Glutamatergic neuron (in vitro differentiated cells): ENCODE data around the gene CTDNEP1. TPM values are rescaled to one million over a fixed set of nuclear protein-coding genes. Genes with fewer than 3 reads are reported as not detected.
A peak's percentile ranks its signal among the peaks of the same experiment; 100 is the strongest.

Source experiments
- DNase-seq: peaks from one replicate; pipeline ENCODE4 v3.0.0; 2022
- H3K27ac Mint-ChIP-seq: one replicate; pipeline ENCODE4 v1.8.0; 2020; ENCODE audit warnings: mild to moderate bottlenecking, mixed read lengths, inconsistent platforms; ENCODE audit not compliant: unreplicated experiment
- H3K27me3 Mint-ChIP-seq: one replicate; pipeline ENCODE4 v1.8.0; 2020; ENCODE audit warnings: mild to moderate bottlenecking, moderate library complexity, mixed read lengths, inconsistent platforms; ENCODE audit not compliant: unreplicated experiment
- H3K36me3 Mint-ChIP-seq: one replicate; pipeline ENCODE4 v1.8.0; 2020; ENCODE audit warnings: mild to moderate bottlenecking, mixed read lengths, inconsistent platforms; ENCODE audit not compliant: unreplicated experiment
- H3K4me1 Mint-ChIP-seq: one replicate; pipeline ENCODE4 v1.8.0; 2020; ENCODE audit warnings: mild to moderate bottlenecking, low read depth, mixed read lengths, inconsistent platforms; ENCODE audit not compliant: unreplicated experiment
- H3K4me3 Mint-ChIP-seq: one replicate; pipeline ENCODE4 v1.8.0; 2020; ENCODE audit warnings: mild to moderate bottlenecking, mixed read lengths, inconsistent platforms; ENCODE audit not compliant: unreplicated experiment
- H3K9me3 Mint-ChIP-seq: one replicate; pipeline ENCODE4 v1.8.0; 2020; ENCODE audit warnings: mild to moderate bottlenecking, moderate library complexity, mixed read lengths, inconsistent platforms; ENCODE audit not compliant: unreplicated experiment
- total RNA-seq: library from RNA; stranded (reverse); fragmentation: NEBNext Ultra II Directional; extraction: Animal tissue kit (Norgen Biotek cat#: 25700); gene quantifications from one replicate; pipeline ENCODE4 v1.2.1, GENCODE V29; 2021; ENCODE audit not compliant: unreplicated experiment
- TF ChIP-seq, protein P1 (sequence below): fragments of 200-600 bp; sonication (generic); IDR thresholded peaks from one replicate; pipeline ENCODE4 v1.5.0; 2021; ENCODE audit not compliant: partially characterized antibody, unreplicated experiment

The CTDNEP1 gene
- total RNA-seq, 1 donor from 2014 or later, result 185 TPM

DNA sequence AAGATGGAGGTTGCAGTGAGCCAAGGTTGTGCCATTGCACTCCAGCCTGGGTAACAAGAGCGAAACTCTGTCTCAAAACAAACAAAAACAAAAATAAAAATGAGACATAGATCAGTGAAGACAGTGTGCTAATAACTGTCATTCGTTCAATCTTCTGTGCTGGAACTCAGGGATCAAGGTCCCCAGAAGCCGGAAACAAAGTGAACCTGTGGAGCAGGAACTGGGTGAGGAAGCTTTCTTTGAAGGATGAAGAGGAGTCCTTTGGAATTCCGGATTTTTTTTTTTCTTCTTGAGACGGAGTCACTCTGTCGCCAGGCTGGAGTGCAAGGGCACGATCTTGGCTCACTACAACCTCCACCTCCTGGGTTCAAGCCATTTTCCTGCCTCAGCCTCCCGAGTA, 27.9 kb upstream of the CTDNEP1 start:
- no peak for DNase-seq
- H3K9me3 Mint-ChIP-seq, result peaks cover 2% of the 10 kb centered on the region
- H3K4me3 Mint-ChIP-seq, result no peak overlapping the region
- TF ChIP-seq, protein P1, sequence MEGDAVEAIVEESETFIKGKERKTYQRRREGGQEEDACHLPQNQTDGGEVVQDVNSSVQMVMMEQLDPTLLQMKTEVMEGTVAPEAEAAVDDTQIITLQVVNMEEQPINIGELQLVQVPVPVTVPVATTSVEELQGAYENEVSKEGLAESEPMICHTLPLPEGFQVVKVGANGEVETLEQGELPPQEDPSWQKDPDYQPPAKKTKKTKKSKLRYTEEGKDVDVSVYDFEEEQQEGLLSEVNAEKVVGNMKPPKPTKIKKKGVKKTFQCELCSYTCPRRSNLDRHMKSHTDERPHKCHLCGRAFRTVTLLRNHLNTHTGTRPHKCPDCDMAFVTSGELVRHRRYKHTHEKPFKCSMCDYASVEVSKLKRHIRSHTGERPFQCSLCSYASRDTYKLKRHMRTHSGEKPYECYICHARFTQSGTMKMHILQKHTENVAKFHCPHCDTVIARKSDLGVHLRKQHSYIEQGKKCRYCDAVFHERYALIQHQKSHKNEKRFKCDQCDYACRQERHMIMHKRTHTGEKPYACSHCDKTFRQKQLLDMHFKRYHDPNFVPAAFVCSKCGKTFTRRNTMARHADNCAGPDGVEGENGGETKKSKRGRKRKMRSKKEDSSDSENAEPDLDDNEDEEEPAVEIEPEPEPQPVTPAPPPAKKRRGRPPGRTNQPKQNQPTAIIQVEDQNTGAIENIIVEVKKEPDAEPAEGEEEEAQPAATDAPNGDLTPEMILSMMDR, result no peak
- peaks cover 4% of the 10 kb centered on the region for H3K4me1 Mint-ChIP-seq
- H3K27me3 Mint-ChIP-seq, result peaks cover 18% of the 10 kb centered on the region
- no peaks in the 10 kb centered on the region for H3K36me3 Mint-ChIP-seq
- H3K27ac Mint-ChIP-seq, result no peak overlapping the region

DNA sequence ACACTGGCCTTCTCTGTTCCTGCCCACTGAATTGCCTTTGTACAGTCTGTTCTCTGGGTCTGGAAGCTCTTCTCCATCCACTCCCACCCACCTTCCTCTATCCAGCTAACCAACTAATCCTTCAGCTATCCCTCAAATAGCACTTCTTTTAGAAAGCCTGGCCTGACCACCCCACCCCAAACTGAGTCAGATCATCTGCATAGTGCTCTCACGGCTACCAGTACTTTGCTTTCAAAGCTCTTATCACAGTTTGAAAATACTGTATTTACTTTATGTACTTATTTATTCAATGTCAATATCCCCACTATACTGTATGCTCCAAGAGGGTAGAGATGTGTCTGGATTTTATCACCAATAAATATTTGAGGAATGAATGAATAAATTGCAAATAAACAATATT, 15.2 kb upstream of the CTDNEP1 start:
- peaks cover 4% of the 10 kb centered on the region for H3K36me3 Mint-ChIP-seq
- peaks cover 21% of the 10 kb centered on the region for H3K27me3 Mint-ChIP-seq
- H3K4me1 Mint-ChIP-seq, result peaks cover 5% of the 10 kb centered on the region
- H3K27ac Mint-ChIP-seq, result no peak overlapping the region
- peaks cover 5% of the 10 kb centered on the region for H3K9me3 Mint-ChIP-seq
- no peak for DNase-seq
- H3K4me3 Mint-ChIP-seq, result no peak overlapping the region
- TF ChIP-seq, protein P1, result no peak

DNA sequence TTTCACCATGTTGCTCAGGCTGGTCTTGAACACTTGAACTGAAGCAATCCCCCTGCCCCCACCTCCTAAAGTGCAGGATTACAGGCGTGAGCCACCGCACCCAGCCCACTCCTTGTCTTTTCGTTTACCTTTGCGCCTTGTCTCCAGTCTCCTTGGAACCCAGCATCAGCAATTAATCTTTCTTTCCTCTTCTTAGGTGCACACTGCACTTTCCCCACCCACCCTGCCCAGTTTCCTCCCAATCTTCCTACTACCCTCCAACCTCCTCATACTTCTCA, 12.2 kb upstream of the CTDNEP1 start:
- Mint-ChIP-seq H3K27me3 (peaks cover 19% of the 10 kb centered on the region), H3K4me3 (no peak overlapping the region)

DNA sequence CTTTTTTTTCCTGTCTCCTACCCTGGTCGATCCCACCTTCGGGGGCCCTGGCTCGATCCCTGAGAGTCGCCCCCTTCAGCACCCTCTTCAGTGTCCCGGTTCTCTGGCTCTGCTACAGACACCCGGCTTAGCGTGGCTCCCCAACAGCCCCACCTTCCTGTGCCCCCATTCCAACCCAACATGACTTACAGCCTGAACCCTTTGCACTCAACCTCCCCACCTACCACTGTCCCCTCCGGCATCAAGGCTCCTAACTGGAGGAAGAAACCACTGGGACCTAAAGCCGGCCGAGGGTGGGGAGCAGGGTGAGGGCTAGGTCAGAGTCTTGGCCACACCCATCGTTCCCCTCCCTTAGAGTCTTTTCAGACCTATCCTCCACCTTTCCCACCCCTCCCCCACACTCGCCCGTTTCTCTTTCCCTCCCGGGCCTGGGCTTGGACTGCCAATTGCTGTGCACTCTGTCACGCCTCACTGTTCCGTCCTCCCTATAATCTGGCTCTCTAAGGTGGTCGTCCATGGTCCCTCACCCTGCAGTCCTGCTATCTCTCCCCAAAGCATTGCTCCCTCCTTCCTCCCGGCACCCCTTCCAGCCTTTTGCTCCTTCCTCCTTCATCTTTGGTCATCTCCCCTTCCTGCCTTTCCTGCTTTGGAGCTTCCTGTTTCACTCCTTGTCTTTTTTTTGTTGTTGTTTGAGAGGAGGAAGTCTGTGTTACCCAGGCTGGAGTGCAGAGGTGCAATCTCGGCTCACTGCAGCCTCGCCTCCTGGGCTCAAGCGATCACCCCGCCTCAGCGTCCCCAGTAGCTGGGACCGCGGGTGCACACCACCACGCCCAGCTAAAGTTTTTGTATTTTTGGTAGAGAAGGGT, 11.6 kb upstream of the CTDNEP1 start:
- Mint-ChIP-seq H3K4me1 (peaks cover 5% of the 10 kb centered on the region), H3K27me3 (peaks cover 19% of the 10 kb centered on the region), H3K27ac (no peak overlapping the region), H3K9me3 (peaks cover 3% of the 10 kb centered on the region), H3K36me3 (peaks cover 4% of the 10 kb centered on the region), H3K4me3 (peak overlapping the region; percentile 65)
- no peak for DNase-seq
- TF ChIP-seq, protein P1, result no peak

More for the DNA sequence above, 12.2 kb upstream of the CTDNEP1 start:
- TF ChIP-seq, protein P1, result no peak
- Mint-ChIP-seq H3K9me3 (peaks cover 3% of the 10 kb centered on the region), H3K27ac (no peak overlapping the region), H3K4me1 (peaks cover 5% of the 10 kb centered on the region), H3K36me3 (peaks cover 4% of the 10 kb centered on the region)
- no peak for DNase-seq

DNA sequence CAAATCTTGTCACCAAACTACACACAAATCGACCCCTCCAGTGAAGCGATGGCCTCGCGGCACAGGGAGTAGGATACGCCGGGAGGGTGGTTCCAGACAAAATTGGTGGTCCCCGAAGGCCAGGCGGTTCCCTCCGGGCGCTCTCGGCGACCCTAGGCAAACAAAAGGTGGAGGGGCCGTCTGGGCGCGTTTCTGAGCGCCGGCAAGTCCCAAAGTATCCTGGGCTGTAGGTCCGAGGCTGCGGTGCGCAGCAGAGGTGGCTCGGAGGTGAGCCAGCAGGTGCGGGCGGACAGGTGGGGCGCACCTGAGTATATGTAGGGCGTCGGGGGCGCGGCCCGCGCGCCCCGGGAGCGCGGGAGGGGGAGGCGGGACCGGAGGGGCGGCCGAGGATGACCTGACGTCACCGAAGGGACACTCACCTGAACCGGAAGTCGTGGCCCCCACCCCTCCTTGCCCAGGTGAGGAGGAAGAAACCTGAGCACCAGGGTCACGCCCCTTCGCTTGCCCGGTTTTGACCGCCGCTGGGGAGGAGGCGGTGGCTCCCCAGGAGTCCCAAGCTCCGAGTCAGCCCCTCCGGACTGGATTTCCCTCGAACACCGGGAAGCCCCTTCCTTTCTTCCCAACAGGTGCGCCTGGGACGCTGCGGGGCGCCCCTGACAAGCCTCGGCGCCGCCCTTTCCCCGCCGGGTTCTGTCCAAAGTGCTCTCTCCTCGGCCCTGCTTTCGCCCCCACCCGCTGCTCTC, 10.8 kb upstream of the CTDNEP1 start, which contains the start of gene CLDN7:
TSS of gene CLDN7 (minus strand) at position 287 of the 743 bp plus-strand sequence. CDS start 435 bp downstream, outside the sequence.
- Mint-ChIP-seq H3K4me1 (peaks cover 5% of the 10 kb centered on the region), H3K27ac (no peak within 1 kb of the TSS), H3K9me3 (peaks cover 3% of the 10 kb centered on the region), H3K27me3 (peaks cover 19% of the 10 kb centered on the region), H3K36me3 (peaks cover 4% of the 10 kb centered on the region), H3K4me3 (peak within 1 kb of the TSS; percentile 65)
- TF ChIP-seq, protein P1, result no peak
- DNase-seq, result no peak
